Smooth muscle cell (in vitro differentiated cells): ENCODE results near the gene COL3A1. TPM values are rescaled to one million over a fixed set of nuclear protein-coding genes. Genes with fewer than 3 reads are reported as not detected.

ENCODE experiments used
- DNase-seq: peaks from one replicate; lab custom pipeline; 2025; ENCODE audit not compliant: unreplicated experiment; lab: John Stamatoyannopoulos, UW
- H2AFZ ChIP-seq: fragments of 200-600 bp; sonication (generic); 2 replicates; pipeline ENCODE4 v1.6.0; 2016; ENCODE audit warnings: antibody characterized with exemption, low read depth, mild to moderate bottlenecking
- H3F3A ChIP-seq: fragments of 200-600 bp; sonication (generic); 2 replicates; pipeline ENCODE4 v1.6.0; 2017; ENCODE audit warnings: antibody characterized with exemption, low read depth
- H3K27ac ChIP-seq: fragments of 200-600 bp; sonication (generic); 2 replicates; pipeline ENCODE4 v1.5.1; 2016; ENCODE audit warnings: low read depth, mild to moderate bottlenecking
- H3K27me3 ChIP-seq: fragments of 200-600 bp; sonication (generic); 2 replicates; pipeline ENCODE4 v1.6.1; 2016; ENCODE audit warnings: low read depth, mild to moderate bottlenecking
- H3K36me3 ChIP-seq: fragments of 200-600 bp; sonication (generic); 2 replicates; pipeline ENCODE4 v1.5.1; 2016; ENCODE audit warnings: low read depth
- H3K4me1 ChIP-seq: fragments of 200-600 bp; sonication (generic); 2 replicates; pipeline ENCODE4 v1.5.1; 2016; ENCODE audit warnings: low read depth
- H3K4me2 ChIP-seq: fragments of 200-600 bp; sonication (generic); 2 replicates; pipeline ENCODE4 v1.6.0; 2016; ENCODE audit warnings: mild to moderate bottlenecking
- H3K4me3 ChIP-seq: fragments of 200-600 bp; sonication (generic); 2 replicates; pipeline ENCODE4 v1.5.1; 2016; ENCODE audit warnings: mild to moderate bottlenecking
- H3K79me2 ChIP-seq: fragments of 200-600 bp; sonication (generic); 2 replicates; pipeline ENCODE4 v1.6.0; 2016; ENCODE audit warnings: low read depth, mild to moderate bottlenecking
- H3K9ac ChIP-seq: fragments of 200-600 bp; sonication (generic); 2 replicates; pipeline ENCODE4 v1.6.0; 2016; ENCODE audit warnings: low read depth
- H3K9me3 ChIP-seq: fragments of 200-600 bp; sonication (generic); replicated peaks from 2 replicates; pipeline ENCODE4 v1.5.1; 2016; ENCODE audit warnings: low read depth
- H4K20me1 ChIP-seq: fragments of 200-600 bp; sonication (generic); 2 replicates; pipeline ENCODE4 v1.6.0; 2016; ENCODE audit warnings: low read depth
- CTCF ChIP-seq: fragments of 200-600 bp; sonication (generic); IDR thresholded peaks from 2 replicates; pipeline ENCODE4 v1.5.1; 2017; ENCODE audit warnings: borderline replicate concordance, mild to moderate bottlenecking, antibody characterized with exemption; ENCODE audit not compliant: insufficient read depth, poor library complexity, severe bottlenecking
- WGBS: methylation state at CpG from one replicate; pipeline ENCODE4 v1.1.7; 2016; ENCODE audit warnings: low lambda C conversion rate; 5-methylcytosine and 5-hydroxymethylcytosine counted together
- polyA plus RNA-seq: library from polyadenylated mRNA; unstranded; fragments of >200 nt; fragmentation: Nextera tagmentation; extraction: Ambion mirVana; gene quantifications from 2 replicates; pipeline ENCODE4 v1.2.1, GENCODE V29; 2016
- total RNA-seq: library from RNA; depleted of rRNA; stranded (reverse); fragments of >200 nt; gene quantifications from 2 replicates; pipeline ENCODE4 v1.2.3, GENCODE V29; 2014

COL3A1 gene
- total and polyA plus RNA-seq, 2 experiments from 2014 or later, result 10,359 to 11,807 TPM

- WGBS, result 100% methylated on average over 1 of the region's 1 CpG
- no peaks in the 10 kb centered on the region for H3K79me2 ChIP-seq
- no peak overlapping the region for H3K9ac ChIP-seq
- peak overlapping the region; percentile 78 for H2AFZ ChIP-seq
- DNase-seq, result no peak
- H3K4me2 ChIP-seq, result no peak overlapping the region
- no peak overlapping the region for H3K4me3 ChIP-seq
- H3K27me3 ChIP-seq, result no peaks in the 10 kb centered on the region
- H3K4me1 ChIP-seq, result no peaks in the 10 kb centered on the region
- peaks cover 4% of the 10 kb centered on the region for H3F3A ChIP-seq
- no peaks in the 10 kb centered on the region for H3K36me3 ChIP-seq
- H3K9me3 ChIP-seq, result no peaks in the 10 kb centered on the region
- no peak for TF ChIP-seq CTCF
- H4K20me1 ChIP-seq, result no peaks in the 10 kb centered on the region
- peak overlapping the region; percentile 46 for H3K27ac ChIP-seq
These were observed 36.6 kb upstream of the COL3A1 start for GRCh38 chr2:188937228-188938220.

DNA sequence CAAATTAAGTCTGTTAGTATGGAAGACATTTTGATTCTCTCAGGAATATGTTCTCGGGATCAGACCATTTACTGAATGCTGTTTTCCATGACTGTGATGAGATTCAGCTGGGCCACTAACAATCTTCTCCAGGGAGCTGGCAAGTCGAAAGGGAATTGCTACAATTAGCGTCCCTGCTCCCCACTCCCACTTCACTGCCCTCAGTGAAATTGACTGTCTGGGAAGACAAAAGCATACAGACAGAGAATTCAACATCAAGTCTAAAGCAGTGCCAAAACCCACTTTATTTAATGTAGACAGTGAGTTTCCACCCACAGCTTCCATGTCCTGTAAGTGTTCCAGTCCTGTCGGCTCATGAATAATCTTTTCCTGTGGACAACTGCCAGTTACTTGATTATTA lies 34.0 kb upstream of the COL3A1 start:
- WGBS, result 55% methylated on average over 4 of the region's 4 CpGs
- peak overlapping the region; percentile 36 for H3K4me2 ChIP-seq

GRCh38 chr2:188944442-188944841 lies 29.7 kb upstream of the COL3A1 start:
- Histone ChIP-seq H3K9ac (no peak overlapping the region), H3K79me2 (no peaks in the 10 kb centered on the region), H4K20me1 (no peaks in the 10 kb centered on the region), H3K4me2 (no peak overlapping the region), H3K36me3 (no peaks in the 10 kb centered on the region), H3K4me3 (no peak overlapping the region), H3K27me3 (no peaks in the 10 kb centered on the region), H3K4me1 (no peaks in the 10 kb centered on the region), H3K27ac (no peak overlapping the region), H3F3A (peaks cover 4% of the 10 kb centered on the region), H2AFZ (no peak overlapping the region), H3K9me3 (no peaks in the 10 kb centered on the region)
- 91% methylated on average over 21 of the region's 21 CpGs for WGBS
- DNase-seq, result no peak
- TF ChIP-seq CTCF, result no peak

More for the DNA sequence above, 34.0 kb upstream of the COL3A1 start:
- Histone ChIP-seq H3F3A (peaks cover 4% of the 10 kb centered on the region), H3K9me3 (no peaks in the 10 kb centered on the region), H3K27me3 (no peaks in the 10 kb centered on the region), H3K27ac (peak overlapping the region; percentile 60), H3K4me1 (no peaks in the 10 kb centered on the region), H3K36me3 (no peaks in the 10 kb centered on the region), H2AFZ (peak overlapping the region; percentile 87), H3K79me2 (no peaks in the 10 kb centered on the region), H4K20me1 (no peaks in the 10 kb centered on the region), H3K9ac (peak overlapping the region; percentile 27), H3K4me3 (no peak overlapping the region)
- no peak for DNase-seq
- TF ChIP-seq CTCF, result no peak
